H9 (cell line): Measurements from ENCODE around the gene OR51Q1. TPM values are rescaled to one million over a fixed set of nuclear protein-coding genes. Genes with fewer than 3 reads are reported as not detected.

Experiments used
- DNase-seq: peaks from one replicate; pipeline ENCODE4 v3.0.0-alpha.2; 2017
- H2AFZ ChIP-seq: one replicate; pipeline ENCODE4 v1.6.1; 2013; ENCODE audit warnings: mild to moderate bottlenecking, low read length, control low read depth, moderate library complexity
- H2AK5ac ChIP-seq: 2 replicates; pipeline ENCODE4 v1.6.1; 2013; ENCODE audit warnings: low read length, control low read depth, mixed read lengths; ENCODE audit not compliant: insufficient read length
- H2BK120ac ChIP-seq: one replicate; pipeline ENCODE4 v1.6.1; 2013; ENCODE audit warnings: low read depth, mild to moderate bottlenecking, low read length, control low read depth, inconsistent platforms; ENCODE audit not compliant: poor library complexity, severe bottlenecking
- H2BK12ac ChIP-seq: 2 replicates; pipeline ENCODE4 v1.6.1; 2013; ENCODE audit warnings: low read length, control low read depth, mixed read lengths, low read depth; ENCODE audit not compliant: insufficient read length
- H2BK15ac ChIP-seq: 2 replicates; pipeline ENCODE4 v1.6.1; 2013; ENCODE audit warnings: low read depth, low read length, control low read depth
- H2BK20ac ChIP-seq: one replicate; pipeline ENCODE4 v1.6.1; 2013; ENCODE audit warnings: low read depth, mild to moderate bottlenecking, low read length, control low read depth, inconsistent platforms; ENCODE audit not compliant: poor library complexity, severe bottlenecking
- H2BK5ac ChIP-seq: 2 replicates; pipeline ENCODE4 v1.6.1; 2013; ENCODE audit warnings: low read length, control low read depth, mixed read lengths; ENCODE audit not compliant: insufficient read length
- H3K14ac ChIP-seq: 2 replicates; pipeline ENCODE4 v1.6.1; 2013; ENCODE audit warnings: low read length, control low read depth; ENCODE audit not compliant: insufficient read depth
- H3K18ac ChIP-seq: 2 replicates; pipeline ENCODE4 v1.6.1; 2013; ENCODE audit warnings: low read depth, mild to moderate bottlenecking, mixed read lengths, low read length, control low read depth; ENCODE audit not compliant: insufficient read length
- H3K23ac ChIP-seq: 2 replicates; pipeline ENCODE4 v1.6.1; 2013; ENCODE audit warnings: low read length, control low read depth, mixed read lengths, low read depth; ENCODE audit not compliant: insufficient read length
- H3K23me2 ChIP-seq: 2 replicates; pipeline ENCODE4 v1.6.1; 2013; ENCODE audit warnings: low read depth, mild to moderate bottlenecking, mixed read lengths, low read length, control low read depth; ENCODE audit not compliant: insufficient read length, poor library complexity, severe bottlenecking
- H3K27ac ChIP-seq: 2 replicates; pipeline ENCODE4 v1.5.1; 2013; ENCODE audit warnings: low read length, control low read depth, mixed read lengths, low read depth; ENCODE audit not compliant: insufficient read length
- H3K27me3 ChIP-seq: 2 replicates; pipeline ENCODE4 v1.6.1; 2013; ENCODE audit warnings: low read length, control low read depth, inconsistent platforms; ENCODE audit not compliant: insufficient read depth
- H3K4ac ChIP-seq: 2 replicates; pipeline ENCODE4 v1.6.1; 2013; ENCODE audit warnings: low read depth, mild to moderate bottlenecking, control low read depth, inconsistent platforms, low read length, moderate library complexity
- H3K4me1 ChIP-seq: 2 replicates; pipeline ENCODE4 v1.6.1; 2013; ENCODE audit warnings: low read length, control low read depth, inconsistent platforms; ENCODE audit not compliant: insufficient read depth
- H3K4me2 ChIP-seq: 2 replicates; pipeline ENCODE4 v1.6.1; 2013; ENCODE audit warnings: low read length, control low read depth, mixed read lengths; ENCODE audit not compliant: insufficient read length, insufficient read depth
- H3K56ac ChIP-seq: 2 replicates; pipeline ENCODE4 v1.6.1; 2013; ENCODE audit warnings: low read depth, mild to moderate bottlenecking, mixed read lengths, low read length, control low read depth; ENCODE audit not compliant: insufficient read length
- H3K79me1 ChIP-seq: 2 replicates; pipeline ENCODE4 v1.6.1; 2013; ENCODE audit warnings: low read depth, mild to moderate bottlenecking, moderate library complexity, low read length, control low read depth, inconsistent platforms; ENCODE audit not compliant: insufficient read depth, poor library complexity, severe bottlenecking
- H3K79me2 ChIP-seq: 2 replicates; pipeline ENCODE4 v1.6.1; 2013; ENCODE audit warnings: low read length, control low read depth, inconsistent platforms; ENCODE audit not compliant: insufficient read depth
- H3K9ac ChIP-seq: 2 replicates; pipeline ENCODE4 v1.6.1; 2013; ENCODE audit warnings: low read length, control low read depth, mixed read lengths; ENCODE audit not compliant: insufficient read length; ENCODE audit errors: extremely low read depth
- H3K9me3 ChIP-seq: one replicate; pipeline ENCODE4 v1.6.1; 2013; ENCODE audit warnings: low read depth, low read length, inconsistent platforms; ENCODE audit not compliant: control insufficient read depth
- H3T11ph ChIP-seq: one replicate; pipeline ENCODE4 v1.6.1; 2013; ENCODE audit warnings: mild to moderate bottlenecking, low read length, control low read depth, inconsistent platforms
- H4K20me1 ChIP-seq: one replicate; pipeline ENCODE4 v1.6.1; 2013; ENCODE audit not compliant: control insufficient read depth, insufficient read length, insufficient read depth
- H4K5ac ChIP-seq: 2 replicates; pipeline ENCODE4 v1.6.1; 2013; ENCODE audit warnings: low read depth, mild to moderate bottlenecking, mixed read lengths, low read length, control low read depth; ENCODE audit not compliant: insufficient read length
- H4K8ac ChIP-seq: replicated peaks from 2 replicates; pipeline ENCODE4 v1.6.1; 2013; ENCODE audit warnings: low read length, control low read depth, mixed read lengths, low read depth; ENCODE audit not compliant: insufficient read length
- H4K91ac ChIP-seq: 2 replicates; pipeline ENCODE4 v1.6.1; 2013; ENCODE audit warnings: low read depth, mild to moderate bottlenecking, moderate library complexity, mixed read lengths, low read length, control low read depth; ENCODE audit not compliant: insufficient read length
- H3K27ac Mint-ChIP-seq, 3 experiments: 2 replicates in 2 of 3; 3 replicates in 1 of 3; pipeline ENCODE4 v1.8.0; 2020 to 2021; ENCODE audit warnings: mixed read lengths in 3 of 3, mild to moderate bottlenecking in 1 of 3, moderate library complexity in 1 of 3
- H3K27me3 Mint-ChIP-seq: 2 replicates; pipeline ENCODE4 v1.8.0; 2021; ENCODE audit warnings: low read depth, mild to moderate bottlenecking, moderate library complexity, mixed read lengths
- H3K36me3 Mint-ChIP-seq, 3 experiments: 2 replicates in 2 of 3; 3 replicates in 1 of 3; pipeline ENCODE4 v1.8.0; 2020 to 2021; ENCODE audit warnings: low read depth in 3 of 3, mixed read lengths in 3 of 3; ENCODE audit not compliant: insufficient read depth in 1 of 3
- H3K4me1 Mint-ChIP-seq, 2 experiments: 2 replicates each; pipeline ENCODE4 v1.8.0; 2020; ENCODE audit warnings: mixed read lengths in 2 of 2
- H3K4me3 Mint-ChIP-seq, 2 experiments: 2 replicates in 1 of 2; 3 replicates in 1 of 2; pipeline ENCODE4 v1.8.0; 2020 to 2021; ENCODE audit warnings: mild to moderate bottlenecking in 2 of 2, mixed read lengths in 2 of 2, moderate library complexity in 1 of 2
- H3K9me3 Mint-ChIP-seq, 2 experiments: 2 replicates in 1 of 2; 3 replicates in 1 of 2; pipeline ENCODE4 v1.8.0; 2020; ENCODE audit warnings: mild to moderate bottlenecking in 2 of 2, mixed read lengths in 2 of 2, moderate library complexity in 1 of 2
- WGBS: extraction: QIAGEN DNeasy Blood & Tissue Kit; methylation state at CpG from one replicate; pipeline ENCODE4 v1.1.7; 2013; ENCODE audit warnings: missing lambda C conversion rate, low lambda C conversion rate, mixed read lengths; ENCODE audit not compliant: insufficient read length; ENCODE audit errors: extremely low coverage; 5-methylcytosine and 5-hydroxymethylcytosine counted together
- total RNA-seq: library from RNA; stranded (reverse); gene quantifications from 2 replicates; pipeline ENCODE4 v1.2.1, GENCODE V29; 2021
- TF ChIP-seq, protein P1 (sequence below): fragments of 200-600 bp; sonication (generic); conservative IDR thresholded peaks from 3 replicates; pipeline ENCODE4 v1.8.0; 2021; ENCODE audit warnings: antibody characterized with exemption, mild to moderate bottlenecking

OR51Q1 gene
- total RNA-seq, 1 experiment from 2014 or later: not detected

DNA sequence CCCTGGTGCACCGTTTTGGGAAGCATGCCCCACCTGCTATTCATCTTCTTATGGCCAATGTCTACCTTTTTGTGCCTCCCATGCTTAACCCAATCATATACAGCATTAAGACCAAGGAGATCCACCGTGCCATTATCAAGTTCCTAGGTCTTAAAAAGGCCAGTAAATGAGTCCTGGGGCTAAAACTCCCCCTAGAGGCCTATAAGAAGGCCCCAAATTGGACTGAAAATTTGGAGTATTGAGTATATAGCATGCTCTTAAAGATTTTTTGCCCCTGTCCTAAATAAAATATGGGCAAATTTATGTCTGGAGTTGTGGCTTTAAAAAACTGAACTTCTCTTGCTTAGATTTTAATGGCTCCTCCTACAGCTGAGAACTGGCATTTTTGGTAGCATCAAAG, 31.7 kb upstream of the OR51Q1 start:
- H3K9me3 ChIP-seq: no peaks in the 10 kb centered on the region
- H3K4ac ChIP-seq: no peak overlapping the region
- no peaks in the 10 kb centered on the region for H3K27me3 ChIP-seq
- H3K18ac ChIP-seq: no peak overlapping the region
- no peak overlapping the region for H3K14ac ChIP-seq
- Mint-ChIP-seq H3K4me1 (no peaks in the 10 kb centered on the region), H3K27ac (no peak overlapping the region), H3K9me3 (no peaks in the 10 kb centered on the region), H3K4me3 (no peak overlapping the region), H3K27me3 (peaks cover 3% of the 10 kb centered on the region; the same call in 1 of the 2 replicates), H3K36me3 (no peaks in the 10 kb centered on the region)
- no peak overlapping the region for H4K5ac ChIP-seq
- peaks cover 2% of the 10 kb centered on the region; the same call in 1 of the 2 replicates for H3K4me1 ChIP-seq
- H3K79me1 ChIP-seq: no peaks in the 10 kb centered on the region
- TF ChIP-seq, protein P1, sequence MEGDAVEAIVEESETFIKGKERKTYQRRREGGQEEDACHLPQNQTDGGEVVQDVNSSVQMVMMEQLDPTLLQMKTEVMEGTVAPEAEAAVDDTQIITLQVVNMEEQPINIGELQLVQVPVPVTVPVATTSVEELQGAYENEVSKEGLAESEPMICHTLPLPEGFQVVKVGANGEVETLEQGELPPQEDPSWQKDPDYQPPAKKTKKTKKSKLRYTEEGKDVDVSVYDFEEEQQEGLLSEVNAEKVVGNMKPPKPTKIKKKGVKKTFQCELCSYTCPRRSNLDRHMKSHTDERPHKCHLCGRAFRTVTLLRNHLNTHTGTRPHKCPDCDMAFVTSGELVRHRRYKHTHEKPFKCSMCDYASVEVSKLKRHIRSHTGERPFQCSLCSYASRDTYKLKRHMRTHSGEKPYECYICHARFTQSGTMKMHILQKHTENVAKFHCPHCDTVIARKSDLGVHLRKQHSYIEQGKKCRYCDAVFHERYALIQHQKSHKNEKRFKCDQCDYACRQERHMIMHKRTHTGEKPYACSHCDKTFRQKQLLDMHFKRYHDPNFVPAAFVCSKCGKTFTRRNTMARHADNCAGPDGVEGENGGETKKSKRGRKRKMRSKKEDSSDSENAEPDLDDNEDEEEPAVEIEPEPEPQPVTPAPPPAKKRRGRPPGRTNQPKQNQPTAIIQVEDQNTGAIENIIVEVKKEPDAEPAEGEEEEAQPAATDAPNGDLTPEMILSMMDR: peak; percentile 54
- no peak overlapping the region for H2BK15ac ChIP-seq
- H3K79me2 ChIP-seq: no peaks in the 10 kb centered on the region
- no peak for DNase-seq
- no peak overlapping the region for H2BK20ac ChIP-seq
- no peaks in the 10 kb centered on the region for H4K20me1 ChIP-seq
- H3T11ph ChIP-seq: no peak overlapping the region
- H3K23ac ChIP-seq: no peak overlapping the region
- no peak overlapping the region for H2BK12ac ChIP-seq
- no peak overlapping the region for H2AFZ ChIP-seq
- no peaks in the 10 kb centered on the region for H3K23me2 ChIP-seq
- H2BK5ac ChIP-seq: no peak overlapping the region
- no peak overlapping the region for H3K56ac ChIP-seq
- H4K8ac ChIP-seq: no peak overlapping the region
- no peak overlapping the region for H3K27ac ChIP-seq
- no peak overlapping the region for H2BK120ac ChIP-seq
- no peak overlapping the region for H3K4me2 ChIP-seq
- WGBS: no CpG with 5 or more reads among the region's 2 CpGs
- H4K91ac ChIP-seq: no peak overlapping the region
- no peak overlapping the region for H3K9ac ChIP-seq
- H2AK5ac ChIP-seq: no peak overlapping the region
